WERI-Rb-1 (cell line): ENCODE measurements around the gene ADGRF5.

Experiments
- DNase-seq: peaks from one replicate; pipeline ENCODE4 v3.0.0-alpha.2; 2020
- H3K27ac ChIP-seq: fragments of 250-450 bp; sonication (Bioruptor Pico); 2 replicates; pipeline ENCODE4 v1.5.1; 2020; ENCODE audit warnings: mild to moderate bottlenecking, moderate library complexity
- H3K27me3 ChIP-seq: fragments of 250-450 bp; sonication (Bioruptor Pico); 2 replicates; pipeline ENCODE4 v1.5.1; 2021; ENCODE audit warnings: mild to moderate bottlenecking, low read depth, moderate library complexity; ENCODE audit not compliant: insufficient read depth, severe bottlenecking
- H3K36me3 ChIP-seq: fragments of 250-450 bp; sonication (Bioruptor Pico); 2 replicates; pipeline ENCODE4 v1.5.1; 2020; ENCODE audit warnings: mild to moderate bottlenecking, moderate library complexity
- H3K4me3 ChIP-seq: 2 replicates; pipeline ENCODE4 v1.5.1; 2011; ENCODE audit warnings: low read depth, mild to moderate bottlenecking, control low read depth, low read length
- H3K9me3 ChIP-seq: fragments of 250-450 bp; sonication (Bioruptor Pico); 2 replicates; pipeline ENCODE4 v1.5.1; 2021; ENCODE audit warnings: mild to moderate bottlenecking, moderate library complexity; ENCODE audit not compliant: severe bottlenecking
- TF ChIP-seq, protein P1 (sequence below): IDR thresholded peaks from 2 replicates; pipeline ENCODE4 v1.5.1; 2011; ENCODE audit warnings: low read depth, mild to moderate bottlenecking, control low read depth, inconsistent platforms, low read length

The ADGRF5 gene

DNA sequence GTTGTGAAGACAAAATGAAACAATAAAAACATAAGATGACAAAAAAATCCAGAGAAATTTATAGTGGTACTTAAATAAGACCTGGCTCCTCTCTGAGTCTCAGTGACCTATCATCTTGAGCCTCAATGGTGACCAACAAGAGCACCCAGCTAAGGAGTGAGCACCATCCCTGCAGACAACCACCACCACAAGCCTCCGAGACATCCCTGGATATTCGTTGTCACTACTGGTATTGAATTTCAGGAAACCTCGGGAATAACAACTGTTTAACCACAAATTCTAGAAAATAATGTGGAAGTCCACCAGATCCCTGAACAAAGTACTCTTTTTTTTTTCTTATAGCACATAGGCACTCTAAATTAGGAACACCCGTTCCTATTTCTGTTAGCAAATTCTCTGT is 32.2 kb upstream of the ADGRF5 start:
- Histone ChIP-seq H3K4me3 (no peak overlapping the region), H3K36me3 (no peaks in the 10 kb centered on the region), H3K27me3 (no peaks in the 10 kb centered on the region), H3K9me3 (no peaks in the 10 kb centered on the region), H3K27ac (no peak overlapping the region)
- TF ChIP-seq, protein P1, sequence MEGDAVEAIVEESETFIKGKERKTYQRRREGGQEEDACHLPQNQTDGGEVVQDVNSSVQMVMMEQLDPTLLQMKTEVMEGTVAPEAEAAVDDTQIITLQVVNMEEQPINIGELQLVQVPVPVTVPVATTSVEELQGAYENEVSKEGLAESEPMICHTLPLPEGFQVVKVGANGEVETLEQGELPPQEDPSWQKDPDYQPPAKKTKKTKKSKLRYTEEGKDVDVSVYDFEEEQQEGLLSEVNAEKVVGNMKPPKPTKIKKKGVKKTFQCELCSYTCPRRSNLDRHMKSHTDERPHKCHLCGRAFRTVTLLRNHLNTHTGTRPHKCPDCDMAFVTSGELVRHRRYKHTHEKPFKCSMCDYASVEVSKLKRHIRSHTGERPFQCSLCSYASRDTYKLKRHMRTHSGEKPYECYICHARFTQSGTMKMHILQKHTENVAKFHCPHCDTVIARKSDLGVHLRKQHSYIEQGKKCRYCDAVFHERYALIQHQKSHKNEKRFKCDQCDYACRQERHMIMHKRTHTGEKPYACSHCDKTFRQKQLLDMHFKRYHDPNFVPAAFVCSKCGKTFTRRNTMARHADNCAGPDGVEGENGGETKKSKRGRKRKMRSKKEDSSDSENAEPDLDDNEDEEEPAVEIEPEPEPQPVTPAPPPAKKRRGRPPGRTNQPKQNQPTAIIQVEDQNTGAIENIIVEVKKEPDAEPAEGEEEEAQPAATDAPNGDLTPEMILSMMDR, result no peak
- no peak for DNase-seq

DNA sequence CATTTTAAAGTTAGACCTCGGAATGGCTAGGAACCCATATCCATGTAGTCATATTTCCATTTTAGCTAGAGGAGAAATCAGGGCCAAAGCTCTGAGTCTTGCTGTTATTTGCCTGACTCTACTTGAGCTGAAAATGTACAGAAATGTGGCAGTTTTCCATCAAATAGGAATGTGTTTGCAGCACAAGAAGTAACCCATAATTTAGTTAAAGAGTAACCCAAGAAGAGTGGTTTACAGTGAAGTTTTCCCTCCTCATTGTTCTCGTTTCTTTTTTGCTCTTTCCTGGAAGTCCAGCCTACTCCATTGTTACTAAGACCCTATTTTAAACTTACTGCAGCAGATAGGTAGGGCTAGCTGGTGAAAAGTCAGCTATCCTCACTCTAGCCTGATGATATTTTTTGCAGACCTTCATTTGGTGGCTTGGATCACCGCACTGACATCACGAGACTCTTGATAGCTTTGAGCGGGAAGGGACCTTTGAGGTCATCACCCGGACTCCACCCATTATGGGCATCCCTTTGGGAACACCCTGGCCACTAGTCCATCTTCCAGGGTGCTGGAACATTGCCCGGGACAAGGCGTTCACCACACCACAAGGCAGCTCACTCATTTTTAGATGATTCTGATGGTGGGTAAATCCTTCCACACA is 28.0 kb upstream of the ADGRF5 start:
- no peak for DNase-seq
- no peak overlapping the region for H3K27ac ChIP-seq
- TF ChIP-seq, protein P1, result no peak
- H3K36me3 ChIP-seq, result no peaks in the 10 kb centered on the region
- H3K9me3 ChIP-seq, result no peaks in the 10 kb centered on the region
- no peak overlapping the region for H3K4me3 ChIP-seq
- no peaks in the 10 kb centered on the region for H3K27me3 ChIP-seq

DNA sequence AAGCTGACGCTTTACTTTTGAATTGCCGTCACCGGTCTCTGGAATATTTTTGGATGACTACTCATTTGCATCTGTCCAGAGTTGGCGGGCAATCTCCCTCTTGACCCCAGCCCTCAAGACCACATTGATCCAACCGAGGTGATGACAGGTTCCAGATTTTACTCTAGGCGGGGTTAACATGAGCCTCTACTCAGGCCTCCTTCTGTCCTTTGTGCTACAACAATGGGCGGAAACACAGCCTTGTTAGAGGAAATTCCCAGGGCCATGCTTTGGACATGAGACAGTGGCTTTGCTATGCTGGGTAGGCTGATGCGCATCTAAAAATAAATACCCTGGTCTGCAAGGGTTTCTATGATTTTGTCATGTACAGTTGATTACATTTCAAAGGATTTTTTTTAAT is 27.0 kb upstream of the ADGRF5 start:
- H3K27me3 ChIP-seq, result no peaks in the 10 kb centered on the region
- no peaks in the 10 kb centered on the region for H3K9me3 ChIP-seq
- TF ChIP-seq, protein P1, result no peak
- no peak for DNase-seq
- H3K36me3 ChIP-seq, result no peaks in the 10 kb centered on the region
- no peak overlapping the region for H3K4me3 ChIP-seq
- H3K27ac ChIP-seq, result no peak overlapping the region

DNA sequence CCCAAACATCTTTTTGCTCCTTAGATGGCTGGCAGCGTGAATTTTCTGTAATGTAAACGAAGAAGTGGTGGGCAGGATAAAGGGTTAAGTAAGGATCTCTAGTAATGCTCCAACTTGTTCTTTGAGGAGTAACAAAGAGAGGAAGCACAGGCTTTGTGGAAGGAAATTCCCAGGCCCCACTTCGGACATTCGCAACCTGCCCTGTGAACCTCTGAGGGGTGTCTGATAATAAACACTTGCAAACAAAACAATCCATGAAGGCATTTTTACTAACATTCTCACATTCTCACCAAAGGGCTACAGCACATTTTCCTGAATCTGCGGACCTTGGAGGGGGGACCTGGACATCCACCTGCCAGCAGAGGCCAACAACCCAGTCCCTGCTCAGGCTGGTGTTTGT is 25.8 kb upstream of the ADGRF5 start:
- Histone ChIP-seq H3K9me3 (no peaks in the 10 kb centered on the region), H3K36me3 (no peaks in the 10 kb centered on the region), H3K27ac (no peak overlapping the region), H3K27me3 (no peaks in the 10 kb centered on the region), H3K4me3 (no peak overlapping the region)
- no peak for DNase-seq
- TF ChIP-seq, protein P1, result no peak

DNA sequence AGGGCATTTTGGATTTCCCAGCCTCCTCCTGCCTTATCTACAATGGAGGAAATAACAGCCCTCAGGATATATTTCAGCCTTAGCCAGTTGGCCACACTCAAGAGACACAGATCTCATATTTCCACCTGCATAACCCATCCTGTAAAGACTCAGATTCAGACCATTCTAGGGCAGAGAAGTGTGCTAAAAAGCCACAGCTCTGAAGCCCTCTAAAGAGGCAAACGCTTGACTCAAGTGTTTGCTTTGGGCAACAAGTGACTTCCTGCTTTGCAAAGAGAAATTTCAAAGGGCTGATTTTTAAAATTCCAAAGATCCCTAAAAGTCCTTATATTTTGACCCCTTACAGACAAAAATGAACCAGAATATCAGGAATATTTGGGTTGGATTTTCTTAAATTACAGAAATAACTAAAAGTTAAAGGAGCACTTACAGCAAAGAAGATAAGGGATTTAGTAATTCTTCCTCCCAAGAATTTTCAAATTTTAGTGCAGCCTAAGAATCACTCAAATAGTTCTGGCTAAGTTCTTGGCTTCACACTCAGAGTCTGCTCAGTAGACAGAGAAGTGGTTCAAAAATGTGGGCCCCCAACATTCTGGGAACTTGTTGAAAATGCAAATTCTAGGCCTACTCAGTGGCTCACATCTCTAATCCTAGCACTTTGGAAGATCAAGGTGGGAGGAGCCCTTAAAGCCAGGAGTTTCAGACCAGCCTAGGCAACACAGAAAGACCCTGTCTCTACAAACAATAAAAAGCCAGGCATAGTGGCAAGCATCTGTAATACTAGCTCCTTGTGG is 18.9 kb upstream of the ADGRF5 start:
- Histone ChIP-seq H3K27ac (no peak overlapping the region), H3K27me3 (no peaks in the 10 kb centered on the region), H3K4me3 (no peak overlapping the region), H3K9me3 (no peaks in the 10 kb centered on the region), H3K36me3 (no peaks in the 10 kb centered on the region)
- no peak for DNase-seq
- TF ChIP-seq, protein P1, result no peak
